HG03280 (cell line): ENCODE measurements around the gene ATP2B3.

Experiments
- ATAC-seq: cut with Tn5 transposase; IDR thresholded peaks from one replicate; pipeline ENCODE4 v1.9.1; 2021; ENCODE audit warnings: mild to moderate bottlenecking, moderate library complexity; ENCODE audit not compliant: unreplicated experiment

The ATP2B3 gene

GRCh38 chrX:153507484-153508178, 9.8 kb upstream of the ATP2B3 start:
- ATAC-seq, result peak; percentile 88

- no peak for ATAC-seq
These were observed 7.8 kb upstream of the ATP2B3 start for GRCh38 chrX:153509592-153509991.

- no peak for ATAC-seq
These were observed 7.1 kb upstream of the ATP2B3 start for GRCh38 chrX:153510383-153510782.

GRCh38 chrX:153511784-153512500, 5.5 kb upstream of the ATP2B3 start:
- no peak for ATAC-seq

DNA sequence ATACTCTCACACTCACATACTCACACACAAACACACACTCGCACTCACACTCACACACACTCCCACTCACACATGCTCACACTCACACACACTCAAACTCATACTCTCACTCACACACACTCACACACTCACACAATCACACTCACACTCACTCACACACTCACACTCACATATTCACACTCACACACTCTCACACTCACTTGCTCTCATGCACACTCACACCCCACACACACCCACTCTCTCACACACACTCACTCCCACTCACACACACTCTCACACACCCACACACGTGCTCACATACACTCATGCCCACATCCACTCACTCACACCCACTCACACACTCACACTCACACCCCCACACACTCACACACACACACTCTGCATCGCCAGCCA, 4.9 kb upstream of the ATP2B3 start:
- ATAC-seq, result no peak

DNA sequence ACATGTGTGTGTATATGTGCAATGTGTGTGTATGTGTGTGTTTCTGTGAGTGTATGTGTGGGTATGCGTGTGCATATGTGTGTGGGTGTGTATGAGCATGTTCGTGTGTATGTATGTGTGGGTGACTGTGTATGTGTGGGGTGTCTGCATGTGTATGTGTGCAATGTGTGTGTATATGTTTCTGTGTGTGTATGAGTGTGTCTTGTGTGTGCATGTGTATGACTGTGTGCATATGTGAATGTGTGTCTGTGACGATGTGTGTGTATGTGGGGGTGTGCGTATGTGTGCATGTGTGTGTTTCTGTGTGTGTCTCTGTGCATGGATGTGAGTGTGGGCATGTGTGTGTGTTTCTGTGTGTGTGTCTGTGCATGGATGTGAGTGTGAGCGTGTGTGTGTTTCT, 4.2 kb upstream of the ATP2B3 start:
- ATAC-seq, result no peak

- ATAC-seq, result no peak
These were observed 3.2 kb upstream of the ATP2B3 start for GRCh38 chrX:153514259-153514658.

GRCh38 chrX:153515435-153515834, 2.0 kb upstream of the ATP2B3 start:
- no peak for ATAC-seq

DNA sequence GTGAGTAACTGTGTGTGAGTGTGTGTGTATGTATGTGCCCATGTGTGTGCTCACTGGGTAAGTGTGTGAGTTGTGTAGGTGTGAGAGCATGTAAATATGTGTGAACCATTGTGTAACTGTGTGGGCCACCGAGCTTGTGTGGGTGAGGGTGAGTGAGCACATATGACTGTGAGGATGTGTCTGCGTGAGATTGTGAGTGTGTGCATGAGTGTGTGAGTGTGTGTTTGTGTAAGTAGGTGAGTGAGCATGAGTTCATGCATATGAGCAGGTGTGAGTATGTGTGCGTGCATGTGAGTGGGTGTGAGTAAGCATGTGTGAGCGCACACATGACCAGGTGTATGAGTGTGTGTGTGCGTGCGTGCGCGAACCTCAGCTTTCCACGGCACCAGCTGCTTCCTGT, 1.4 kb upstream of the ATP2B3 start:
- no peak for ATAC-seq

- no peak for ATAC-seq
These were observed 748 bp downstream of the ATP2B3 start for GRCh38 chrX:153517946-153518834.

DNA sequence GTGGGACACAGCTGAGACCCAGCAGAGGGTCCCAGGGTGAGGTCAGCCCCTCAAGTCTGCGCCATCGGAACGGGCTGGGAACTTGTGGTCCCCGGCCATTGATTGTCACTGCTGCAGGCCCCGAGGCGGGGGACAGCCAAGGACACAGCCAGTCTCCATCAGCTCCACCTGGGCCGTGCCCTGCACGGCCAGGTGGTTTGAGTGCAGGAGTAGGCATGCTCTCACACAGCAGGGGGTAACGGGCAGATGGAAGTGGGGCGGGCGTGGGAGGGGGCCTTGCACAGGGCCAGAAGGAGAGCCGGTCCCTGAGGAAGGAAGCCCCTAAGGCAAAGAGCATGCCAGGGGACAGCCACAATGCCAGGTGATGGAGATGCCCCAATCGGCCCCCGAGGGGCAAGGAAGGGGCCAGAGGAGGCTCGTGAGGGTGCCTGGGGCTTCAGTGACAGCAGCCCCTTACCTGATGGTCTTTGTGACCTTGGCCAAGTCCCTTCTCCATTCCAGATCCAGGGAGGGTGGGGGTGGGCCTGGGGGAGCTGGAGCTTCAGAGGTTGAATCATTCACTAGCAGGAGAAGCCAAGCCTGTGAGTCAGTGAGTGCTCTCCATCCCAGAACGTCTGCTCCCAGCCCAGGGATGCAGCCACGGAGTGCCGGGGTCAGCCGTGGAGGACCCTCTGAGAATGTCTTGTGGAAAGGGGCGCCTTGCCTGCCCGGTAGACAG, 2.3 kb downstream of the ATP2B3 start:
- no peak for ATAC-seq

DNA sequence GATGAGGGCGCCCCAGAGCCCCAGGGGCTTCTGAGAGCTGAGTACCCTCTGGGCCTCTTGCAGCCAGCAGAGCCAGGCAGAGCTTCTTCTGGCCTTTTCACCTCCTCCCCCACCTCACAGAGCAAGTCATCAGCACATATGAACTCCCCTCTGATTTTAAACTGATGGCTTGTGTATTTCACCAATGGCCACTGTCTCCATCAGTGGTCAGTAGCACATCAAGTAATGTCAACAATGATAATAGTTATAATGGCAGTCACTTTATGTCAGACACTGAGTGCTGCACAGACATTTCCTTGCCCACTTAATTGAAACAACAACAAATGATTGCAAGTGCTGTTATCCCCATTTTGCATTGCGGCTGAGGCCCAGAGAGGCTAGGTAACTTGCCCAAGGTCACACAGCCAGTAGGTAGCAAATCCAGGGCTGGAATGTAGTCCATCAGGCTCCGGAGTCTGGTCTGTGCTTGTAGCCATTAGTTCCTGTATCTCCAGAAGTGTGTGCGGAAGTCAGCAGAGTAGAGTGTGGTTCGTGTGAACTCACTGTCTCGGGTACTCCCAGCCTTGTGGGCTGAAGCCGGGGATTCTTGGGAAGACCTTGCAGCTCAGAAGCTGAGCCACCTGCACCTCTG, 3.0 kb downstream of the ATP2B3 start:
- no peak for ATAC-seq

DNA sequence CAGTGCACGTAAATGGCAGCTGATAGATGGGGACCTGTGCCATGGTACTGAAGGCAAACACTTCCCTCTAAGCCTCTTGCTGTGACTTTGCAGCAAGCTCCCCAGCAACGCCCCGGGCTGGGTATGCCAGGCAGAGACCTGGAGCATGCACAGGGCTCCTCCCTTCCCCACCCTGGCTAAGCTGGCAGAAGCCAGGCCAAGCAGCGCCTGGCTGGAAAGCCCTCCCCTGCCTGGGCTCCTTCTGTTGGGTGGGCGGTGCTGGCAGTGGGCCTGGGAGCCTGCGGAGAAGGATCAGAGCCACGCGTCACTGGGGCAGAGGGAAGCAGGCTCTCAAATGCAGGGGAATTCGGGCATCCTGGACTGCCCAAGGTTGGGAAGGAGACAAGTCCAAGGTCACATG, 3.6 kb downstream of the ATP2B3 start:
- ATAC-seq, result no peak

DNA sequence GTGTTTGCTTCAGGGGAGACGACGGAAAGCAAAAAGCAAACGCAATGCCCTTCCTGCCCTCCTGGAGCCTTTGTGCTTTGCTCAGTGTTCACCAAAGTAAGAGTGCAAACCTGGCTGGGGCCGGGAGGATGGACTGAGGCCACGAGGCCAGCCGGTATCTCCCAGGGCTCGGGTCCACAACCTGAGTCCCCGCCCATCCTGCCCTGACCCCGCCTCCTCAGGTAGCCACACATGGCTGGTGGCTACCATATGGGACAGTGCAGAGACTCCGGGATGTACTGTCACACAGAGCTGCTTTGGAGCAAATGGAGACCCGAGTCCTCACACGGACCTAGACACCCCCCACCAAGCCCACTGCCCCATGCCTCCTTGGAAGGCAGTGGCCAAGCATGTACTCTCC, 4.8 kb downstream of the ATP2B3 start:
- no peak for ATAC-seq

DNA sequence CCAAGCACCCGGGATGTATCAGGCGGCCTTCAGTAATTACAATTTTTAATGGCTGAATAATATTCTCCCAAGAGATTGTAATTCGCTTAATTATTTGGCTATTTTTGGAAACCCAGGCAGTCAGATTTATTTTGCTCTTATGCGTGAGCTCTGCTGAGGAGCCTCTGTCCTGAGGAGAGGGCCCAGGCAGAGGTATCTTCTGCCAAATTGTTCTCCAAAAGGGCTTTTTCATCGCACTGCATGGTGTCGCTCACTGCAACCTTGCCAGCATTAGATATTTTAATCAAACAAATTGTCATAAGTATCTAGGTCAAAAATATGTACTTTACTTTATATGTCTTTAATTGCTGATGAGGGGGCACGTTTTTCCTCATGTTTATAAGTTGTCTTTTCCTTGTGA, 5.8 kb downstream of the ATP2B3 start:
- no peak for ATAC-seq

DNA sequence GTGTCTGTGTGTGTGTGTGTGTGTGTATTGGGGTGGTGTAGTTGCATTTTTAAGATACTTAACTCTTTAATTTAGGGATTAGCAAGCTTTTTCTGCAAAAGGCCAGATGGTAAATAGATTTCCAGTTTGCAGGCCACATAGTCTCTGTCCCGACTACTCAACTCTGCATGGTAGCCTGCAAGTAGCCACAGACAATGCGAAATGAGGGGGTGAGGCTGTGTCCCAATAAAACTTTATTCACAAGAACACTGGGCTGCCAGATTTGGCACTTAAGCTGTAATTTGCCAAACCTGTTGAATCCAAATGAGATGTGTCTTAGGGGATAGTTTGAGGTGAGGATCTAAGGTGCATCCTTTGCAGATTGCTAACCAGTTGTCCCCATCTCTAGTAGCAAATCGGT, 6.8 kb downstream of the ATP2B3 start:
- no peak for ATAC-seq

- ATAC-seq, result no peak
These were observed 8.0 kb downstream of the ATP2B3 start for GRCh38 chrX:153525451-153525850.

GRCh38 chrX:153526042-153526441, 8.6 kb downstream of the ATP2B3 start:
- no peak for ATAC-seq

GRCh38 chrX:153526801-153527200, 9.4 kb downstream of the ATP2B3 start:
- ATAC-seq, result no peak

DNA sequence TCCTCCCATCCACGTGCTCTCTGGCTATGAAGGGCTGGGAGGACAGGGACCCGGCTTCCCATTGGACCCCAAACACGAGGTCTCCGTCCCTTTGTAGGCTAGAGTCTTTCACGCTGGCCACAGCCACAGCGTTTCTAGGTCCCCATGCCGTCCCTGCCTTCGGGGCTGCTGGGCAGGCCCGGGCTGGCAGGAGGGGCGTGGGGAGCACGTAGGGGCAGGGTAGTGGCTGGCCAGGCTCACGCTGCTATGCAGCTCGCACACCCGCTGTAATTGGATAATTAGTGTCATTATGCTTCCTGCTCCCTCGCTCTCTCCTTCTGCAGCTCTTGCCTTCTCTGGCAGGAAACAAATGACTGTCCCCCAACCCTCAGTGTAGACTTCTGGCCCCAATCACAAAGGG, 9.8 kb downstream of the ATP2B3 start:
- ATAC-seq, result no peak
